HEK293 (cell line): Measurements from ENCODE around the gene LBX1.

ENCODE experiments used
- CTCF ChIA-PET: fragments of 350-600 bp; formaldehyde crosslinking; extraction: SDS; loops from one replicate; lab custom pipeline; 2021; ENCODE audit warnings: antibody characterized with exemption; lab: Yijun Ruan, JAX
- POLR2A ChIA-PET: fragments of 300-600 bp; formaldehyde crosslinking; extraction: SDS; loops from one replicate; lab custom pipeline; 2020; ENCODE audit warnings: antibody characterized with exemption, inconsistent platforms; lab: Yijun Ruan, JAX
- H3K27ac ChIP-seq: fragments of 200-500 bp; sonication (Bioruptor generic); 2 replicates; pipeline ENCODE4 v1.5.1; 2014; ENCODE audit warnings: low read depth, low read length, control low read depth, inconsistent platforms; ENCODE audit errors: extremely low read depth
- H3K36me3 ChIP-seq, 2 experiments: fragments of 200-500 bp in 1 of 2; sonication (Bioruptor generic) in 1 of 2; 1 replicate in 1 of 2; 2 replicates in 1 of 2; pipeline ENCODE4 v1.5.1; 2014 to 2017; ENCODE audit warnings: inconsistent platforms in 2 of 2, low read length in 2 of 2; ENCODE audit not compliant: control insufficient read depth in 2 of 2, insufficient read depth in 1 of 2
- H3K4me1 ChIP-seq: fragments of 200-500 bp; sonication (Bioruptor generic); 2 replicates; pipeline ENCODE4 v1.5.1; 2014; ENCODE audit warnings: mild to moderate bottlenecking, low read length, inconsistent platforms; ENCODE audit not compliant: control insufficient read depth, insufficient read depth
- H3K4me3 ChIP-seq: 2 replicates; pipeline ENCODE4 v1.5.1; 2011; ENCODE audit warnings: low read depth, mild to moderate bottlenecking, control low read depth, low read length, moderate library complexity
- H3K9me3 ChIP-seq: fragments of 200-500 bp; sonication (Bioruptor generic); 2 replicates; pipeline ENCODE4 v1.5.1; 2014; ENCODE audit warnings: low read depth, low read length, inconsistent platforms; ENCODE audit not compliant: control insufficient read depth, insufficient read depth
- FEZF1 ChIP-seq: fragments of 450-650 bp; formaldehyde crosslinking; IDR thresholded peaks from 2 replicates; pipeline ENCODE4 v1.5.1; 2016; ENCODE audit warnings: missing biosample characterization, missing genetic modification characterization
- KLF16 ChIP-seq: fragments of 450-650 bp; formaldehyde crosslinking; IDR thresholded peaks from 2 replicates; pipeline ENCODE4 v1.5.1; 2017; ENCODE audit warnings: missing biosample characterization, missing genetic modification characterization
- SCRT1 ChIP-seq: fragments of 450-650 bp; formaldehyde crosslinking; IDR thresholded peaks from 2 replicates; pipeline ENCODE4 v1.5.1; 2016; ENCODE audit warnings: missing biosample characterization, missing genetic modification characterization, borderline replicate concordance
- ZEB2 ChIP-seq: fragments of 450-650 bp; formaldehyde crosslinking; IDR thresholded peaks from 2 replicates; pipeline ENCODE4 v1.5.1; 2016; ENCODE audit warnings: missing biosample characterization, missing genetic modification characterization
- ZFP3 ChIP-seq: fragments of 450-650 bp; formaldehyde crosslinking; IDR thresholded peaks from 2 replicates; pipeline ENCODE4 v1.5.1; 2016; ENCODE audit warnings: low read depth, missing biosample characterization, missing genetic modification characterization
- ZNF10 ChIP-seq: fragments of 450-650 bp; formaldehyde crosslinking; IDR thresholded peaks from 2 replicates; pipeline ENCODE4 v1.5.1; 2017; ENCODE audit warnings: missing biosample characterization, missing genetic modification characterization
- ZNF132 ChIP-seq: fragments of 450-650 bp; formaldehyde crosslinking; IDR thresholded peaks from 2 replicates; pipeline ENCODE4 v1.5.1; 2017; ENCODE audit warnings: missing biosample characterization, missing genetic modification characterization, borderline replicate concordance
- ZNF133 ChIP-seq: fragments of 450-650 bp; formaldehyde crosslinking; IDR thresholded peaks from 2 replicates; pipeline ENCODE4 v1.5.1; 2016; ENCODE audit warnings: missing biosample characterization, missing genetic modification characterization
- ZNF174 ChIP-seq: fragments of 450-650 bp; formaldehyde crosslinking; IDR thresholded peaks from 2 replicates; pipeline ENCODE4 v1.5.0; 2017; ENCODE audit warnings: missing biosample characterization, mild to moderate bottlenecking, missing genetic modification characterization
- ZNF19 ChIP-seq: fragments of 450-650 bp; formaldehyde crosslinking; IDR thresholded peaks from 2 replicates; pipeline ENCODE4; 2016; ENCODE audit warnings: missing biosample characterization, missing genetic modification characterization, low read depth
- ZNF266 ChIP-seq: fragments of 450-650 bp; formaldehyde crosslinking; IDR thresholded peaks from 2 replicates; pipeline ENCODE4 v1.5.1; 2016; ENCODE audit warnings: missing biosample characterization, missing genetic modification characterization, low read depth
- ZNF302 ChIP-seq: fragments of 450-650 bp; formaldehyde crosslinking; IDR thresholded peaks from 2 replicates; pipeline ENCODE4 v1.5.1; 2016; ENCODE audit warnings: missing biosample characterization, missing genetic modification characterization, low read depth
- ZNF324 ChIP-seq: fragments of 450-650 bp; formaldehyde crosslinking; IDR thresholded peaks from 2 replicates; pipeline ENCODE4 v1.5.1; 2016; ENCODE audit warnings: missing biosample characterization, missing genetic modification characterization
- ZNF37A ChIP-seq: fragments of 450-650 bp; IDR thresholded peaks from 2 replicates; pipeline ENCODE4 v1.5.1; 2018; ENCODE audit warnings: missing biosample characterization, missing genetic modification characterization
- ZNF416 ChIP-seq: fragments of 450-650 bp; formaldehyde crosslinking; IDR thresholded peaks from 2 replicates; pipeline ENCODE4 v1.5.1; 2016; ENCODE audit warnings: missing biosample characterization, missing genetic modification characterization
- ZNF426 ChIP-seq: fragments of 450-650 bp; formaldehyde crosslinking; IDR thresholded peaks from 2 replicates; pipeline ENCODE4 v1.5.1; 2017; ENCODE audit warnings: missing biosample characterization, missing genetic modification characterization, mild to moderate bottlenecking, inconsistent platforms, moderate library complexity
- ZNF514 ChIP-seq: fragments of 450-650 bp; formaldehyde crosslinking; IDR thresholded peaks from 2 replicates; pipeline ENCODE4 v1.5.1; 2016; ENCODE audit warnings: missing biosample characterization, missing genetic modification characterization
- ZNF658 ChIP-seq: fragments of 450-650 bp; formaldehyde crosslinking; IDR thresholded peaks from 2 replicates; pipeline ENCODE4; 2016; ENCODE audit warnings: missing biosample characterization, missing genetic modification characterization
- ZNF660 ChIP-seq: fragments of 450-650 bp; IDR thresholded peaks from 2 replicates; pipeline ENCODE4 v1.5.1; 2018; ENCODE audit warnings: missing biosample characterization, mild to moderate bottlenecking, missing genetic modification characterization
- ZNF76 ChIP-seq: fragments of 450-650 bp; formaldehyde crosslinking; IDR thresholded peaks from 2 replicates; pipeline ENCODE4; 2016; ENCODE audit warnings: low read depth, missing biosample characterization, missing genetic modification characterization, borderline replicate concordance
- ZXDB ChIP-seq: fragments of 450-650 bp; formaldehyde crosslinking; IDR thresholded peaks from 2 replicates; pipeline ENCODE4 v1.5.1; 2016; ENCODE audit warnings: missing biosample characterization, missing genetic modification characterization
- TF ChIP-seq, protein P1 (sequence below): fragments of 450-650 bp; formaldehyde crosslinking; IDR thresholded peaks from 2 replicates; pipeline ENCODE4 v1.5.1; 2016; ENCODE audit warnings: missing biosample characterization, missing genetic modification characterization, low read depth
- TF ChIP-seq, protein P2 (sequence below): fragments of 450-650 bp; formaldehyde crosslinking; conservative IDR thresholded peaks from 2 replicates; pipeline ENCODE4 v1.5.1; 2016; ENCODE audit warnings: low read depth, missing biosample characterization, missing genetic modification characterization
- TF ChIP-seq, protein P3 (sequence below): fragments of 450-650 bp; formaldehyde crosslinking; IDR thresholded peaks from 2 replicates; pipeline ENCODE4 v1.5.1; 2016; ENCODE audit warnings: missing biosample characterization, missing genetic modification characterization
- TF ChIP-seq, protein P4 (sequence below): fragments of 450-650 bp; formaldehyde crosslinking; IDR thresholded peaks from 2 replicates; pipeline ENCODE4 v1.5.1; 2017; ENCODE audit warnings: missing biosample characterization, mild to moderate bottlenecking, missing genetic modification characterization, moderate library complexity
- TF ChIP-seq, protein P5 (sequence below): fragments of 450-650 bp; formaldehyde crosslinking; IDR thresholded peaks from 2 replicates; pipeline ENCODE4 v1.5.1; 2017; ENCODE audit warnings: missing biosample characterization, missing genetic modification characterization

LBX1 gene

DNA sequence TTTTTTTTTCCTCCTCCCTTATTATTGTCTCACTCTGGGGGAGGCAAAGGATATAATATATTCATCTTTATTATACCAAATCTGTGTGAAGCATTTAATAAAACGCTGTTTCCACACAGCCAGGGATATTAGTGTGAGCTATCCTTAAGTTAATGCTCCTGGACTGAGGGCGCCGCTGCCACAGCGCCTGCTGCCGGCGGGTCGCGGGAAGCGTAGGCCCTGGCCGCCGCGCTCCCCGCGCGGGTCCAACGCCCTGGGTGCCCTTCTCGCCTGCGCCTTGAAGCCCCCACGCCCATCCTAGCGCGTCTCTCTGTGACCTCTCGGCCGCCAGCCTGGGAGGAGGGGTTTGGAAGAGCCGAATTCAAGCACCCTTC is 9.5 kb upstream of the LBX1 start (continued):
- TF ChIP-seq, protein P1, sequence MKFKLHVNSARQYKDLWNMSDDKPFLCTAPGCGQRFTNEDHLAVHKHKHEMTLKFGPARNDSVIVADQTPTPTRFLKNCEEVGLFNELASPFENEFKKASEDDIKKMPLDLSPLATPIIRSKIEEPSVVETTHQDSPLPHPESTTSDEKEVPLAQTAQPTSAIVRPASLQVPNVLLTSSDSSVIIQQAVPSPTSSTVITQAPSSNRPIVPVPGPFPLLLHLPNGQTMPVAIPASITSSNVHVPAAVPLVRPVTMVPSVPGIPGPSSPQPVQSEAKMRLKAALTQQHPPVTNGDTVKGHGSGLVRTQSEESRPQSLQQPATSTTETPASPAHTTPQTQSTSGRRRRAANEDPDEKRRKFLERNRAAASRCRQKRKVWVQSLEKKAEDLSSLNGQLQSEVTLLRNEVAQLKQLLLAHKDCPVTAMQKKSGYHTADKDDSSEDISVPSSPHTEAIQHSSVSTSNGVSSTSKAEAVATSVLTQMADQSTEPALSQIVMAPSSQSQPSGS (tag by site-specific recombination) = no peak
- no peak for TF ChIP-seq ZEB2 (tag by site-specific recombination)
- TF ChIP-seq ZNF10 (tag by site-specific recombination) = no peak
- no peak for TF ChIP-seq ZNF133 (tag by site-specific recombination)
- TF ChIP-seq FEZF1 (tag by site-specific recombination) = no peak
- no peak for TF ChIP-seq ZNF266 (tag by site-specific recombination)
- no peak for TF ChIP-seq KLF16 (tag by site-specific recombination)
- no peak for TF ChIP-seq ZNF19

DNA sequence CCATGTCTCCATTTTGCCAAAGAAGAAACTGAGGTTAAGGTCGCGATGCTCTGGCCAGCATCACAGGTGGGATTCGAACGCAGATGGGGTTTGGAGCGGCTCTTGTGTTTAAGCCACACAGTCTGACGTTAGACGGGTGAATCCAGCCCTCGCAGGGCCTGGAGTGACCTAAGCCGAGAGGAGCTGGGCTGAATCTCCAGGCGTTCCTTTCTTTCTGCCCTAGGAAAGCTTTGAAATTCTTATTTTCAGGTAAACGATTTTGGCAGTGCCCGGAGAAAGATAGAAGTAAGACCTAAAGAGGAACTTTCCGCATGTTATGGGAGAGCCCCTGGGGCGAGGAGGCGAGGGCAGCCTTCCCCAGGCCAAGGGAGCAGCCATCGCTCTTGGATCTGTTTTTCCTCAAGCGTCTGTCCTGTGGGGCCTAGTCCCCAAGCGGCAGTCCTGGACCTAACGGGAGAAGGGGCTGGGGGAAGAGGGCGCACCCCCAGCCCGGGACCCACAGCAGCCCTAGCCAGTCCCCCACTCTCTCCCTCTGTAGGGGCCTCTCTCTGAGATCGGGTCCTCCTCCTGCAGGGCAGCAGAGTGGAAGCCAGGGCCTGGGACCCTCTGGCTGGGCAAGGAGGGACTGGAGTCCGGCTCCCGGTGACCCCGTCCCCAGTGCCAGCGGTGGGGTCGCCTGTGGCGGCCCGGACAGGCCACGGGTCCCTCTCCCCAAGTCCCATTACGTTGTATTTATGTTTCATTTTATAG is 8.9 kb upstream of the LBX1 start:
- no peaks in the 10 kb centered on the region for H3K4me1 ChIP-seq
- no peak overlapping the region for H3K4me3 ChIP-seq
- H3K27ac ChIP-seq = no peak overlapping the region
- H3K36me3 ChIP-seq = peaks cover 0 to 47% of the 10 kb centered on the region in 2 experiments; a peak in 2 of 3 replicates
- CTCF ChIA-PET = no interaction called here
- POLR2A ChIA-PET = no interaction called here
- H3K9me3 ChIP-seq = no peaks in the 10 kb centered on the region
- TF ChIP-seq ZNF302 = no peak
- TF ChIP-seq, protein P2, sequence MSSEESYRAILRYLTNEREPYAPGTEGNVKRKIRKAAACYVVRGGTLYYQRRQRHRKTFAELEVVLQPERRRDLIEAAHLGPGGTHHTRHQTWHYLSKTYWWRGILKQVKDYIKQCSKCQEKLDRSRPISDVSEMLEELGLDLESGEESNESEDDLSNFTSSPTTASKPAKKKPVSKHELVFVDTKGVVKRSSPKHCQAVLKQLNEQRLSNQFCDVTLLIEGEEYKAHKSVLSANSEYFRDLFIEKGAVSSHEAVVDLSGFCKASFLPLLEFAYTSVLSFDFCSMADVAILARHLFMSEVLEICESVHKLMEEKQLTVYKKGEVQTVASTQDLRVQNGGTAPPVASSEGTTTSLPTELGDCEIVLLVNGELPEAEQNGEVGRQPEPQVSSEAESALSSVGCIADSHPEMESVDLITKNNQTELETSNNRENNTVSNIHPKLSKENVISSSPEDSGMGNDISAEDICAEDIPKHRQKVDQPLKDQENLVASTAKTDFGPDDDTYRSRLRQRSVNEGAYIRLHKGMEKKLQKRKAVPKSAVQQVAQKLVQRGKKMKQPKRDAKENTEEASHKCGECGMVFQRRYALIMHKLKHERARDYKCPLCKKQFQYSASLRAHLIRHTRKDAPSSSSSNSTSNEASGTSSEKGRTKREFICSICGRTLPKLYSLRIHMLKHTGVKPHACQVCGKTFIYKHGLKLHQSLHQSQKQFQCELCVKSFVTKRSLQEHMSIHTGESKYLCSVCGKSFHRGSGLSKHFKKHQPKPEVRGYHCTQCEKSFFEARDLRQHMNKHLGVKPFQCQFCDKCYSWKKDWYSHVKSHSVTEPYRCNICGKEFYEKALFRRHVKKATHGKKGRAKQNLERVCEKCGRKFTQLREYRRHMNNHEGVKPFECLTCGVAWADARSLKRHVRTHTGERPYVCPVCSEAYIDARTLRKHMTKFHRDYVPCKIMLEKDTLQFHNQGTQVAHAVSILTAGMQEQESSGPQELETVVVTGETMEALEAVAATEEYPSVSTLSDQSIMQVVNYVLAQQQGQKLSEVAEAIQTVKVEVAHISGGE (tag by site-specific recombination) = no peak
- TF ChIP-seq ZNF416 (tag by site-specific recombination) = no peak
- no peak for TF ChIP-seq ZNF324
- no peak for TF ChIP-seq ZNF660 (tag by site-specific recombination)
- no peak for TF ChIP-seq ZNF426
- no peak for TF ChIP-seq ZNF132
- no peak for TF ChIP-seq ZNF174
- no peak for TF ChIP-seq ZXDB (tag by site-specific recombination)
- no peak for TF ChIP-seq ZNF266 (tag by site-specific recombination)
- TF ChIP-seq SCRT1 (tag by site-specific recombination) = no peak
- TF ChIP-seq ZFP3 (tag by site-specific recombination) = no peak
- TF ChIP-seq, protein P3, sequence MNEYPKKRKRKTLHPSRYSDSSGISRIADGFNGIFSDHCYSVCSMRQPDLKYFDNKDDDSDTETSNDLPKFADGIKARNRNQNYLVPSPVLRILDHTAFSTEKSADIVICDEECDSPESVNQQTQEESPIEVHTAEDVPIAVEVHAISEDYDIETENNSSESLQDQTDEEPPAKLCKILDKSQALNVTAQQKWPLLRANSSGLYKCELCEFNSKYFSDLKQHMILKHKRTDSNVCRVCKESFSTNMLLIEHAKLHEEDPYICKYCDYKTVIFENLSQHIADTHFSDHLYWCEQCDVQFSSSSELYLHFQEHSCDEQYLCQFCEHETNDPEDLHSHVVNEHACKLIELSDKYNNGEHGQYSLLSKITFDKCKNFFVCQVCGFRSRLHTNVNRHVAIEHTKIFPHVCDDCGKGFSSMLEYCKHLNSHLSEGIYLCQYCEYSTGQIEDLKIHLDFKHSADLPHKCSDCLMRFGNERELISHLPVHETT (tag by site-specific recombination) = no peak
- TF ChIP-seq, protein P4, sequence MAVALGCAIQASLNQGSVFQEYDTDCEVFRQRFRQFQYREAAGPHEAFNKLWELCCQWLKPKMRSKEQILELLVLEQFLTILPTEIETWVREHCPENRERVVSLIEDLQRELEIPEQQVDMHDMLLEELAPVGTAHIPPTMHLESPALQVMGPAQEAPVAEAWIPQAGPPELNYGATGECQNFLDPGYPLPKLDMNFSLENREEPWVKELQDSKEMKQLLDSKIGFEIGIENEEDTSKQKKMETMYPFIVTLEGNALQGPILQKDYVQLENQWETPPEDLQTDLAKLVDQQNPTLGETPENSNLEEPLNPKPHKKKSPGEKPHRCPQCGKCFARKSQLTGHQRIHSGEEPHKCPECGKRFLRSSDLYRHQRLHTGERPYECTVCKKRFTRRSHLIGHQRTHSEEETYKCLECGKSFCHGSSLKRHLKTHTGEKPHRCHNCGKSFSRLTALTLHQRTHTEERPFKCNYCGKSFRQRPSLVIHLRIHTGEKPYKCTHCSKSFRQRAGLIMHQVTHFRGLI (tag by site-specific recombination) = no peak
- TF ChIP-seq ZNF76 (tag by site-specific recombination) = no peak
- TF ChIP-seq, protein P5, sequence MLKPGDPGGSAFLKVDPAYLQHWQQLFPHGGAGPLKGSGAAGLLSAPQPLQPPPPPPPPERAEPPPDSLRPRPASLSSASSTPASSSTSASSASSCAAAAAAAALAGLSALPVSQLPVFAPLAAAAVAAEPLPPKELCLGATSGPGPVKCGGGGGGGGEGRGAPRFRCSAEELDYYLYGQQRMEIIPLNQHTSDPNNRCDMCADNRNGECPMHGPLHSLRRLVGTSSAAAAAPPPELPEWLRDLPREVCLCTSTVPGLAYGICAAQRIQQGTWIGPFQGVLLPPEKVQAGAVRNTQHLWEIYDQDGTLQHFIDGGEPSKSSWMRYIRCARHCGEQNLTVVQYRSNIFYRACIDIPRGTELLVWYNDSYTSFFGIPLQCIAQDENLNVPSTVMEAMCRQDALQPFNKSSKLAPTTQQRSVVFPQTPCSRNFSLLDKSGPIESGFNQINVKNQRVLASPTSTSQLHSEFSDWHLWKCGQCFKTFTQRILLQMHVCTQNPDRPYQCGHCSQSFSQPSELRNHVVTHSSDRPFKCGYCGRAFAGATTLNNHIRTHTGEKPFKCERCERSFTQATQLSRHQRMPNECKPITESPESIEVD (tag by site-specific recombination) = no peak
- no peak for TF ChIP-seq ZNF514 (tag by site-specific recombination)
- no peak for TF ChIP-seq ZNF658
- no peak for TF ChIP-seq ZNF37A
